Lung (tissue), 12 donors: ENCODE measurements around the gene OLIG1. TPM values are rescaled to one million over a fixed set of nuclear protein-coding genes. Genes with fewer than 3 reads are reported as not detected.
A peak's percentile ranks its signal among the peaks of the same experiment; 100 is the strongest.

ENCODE experiments used
- ATAC-seq: fragments of 200-7000 bp; cut with Tn5 transposase; one replicate; pipeline ENCODE4 v1.9.1; 2020; ENCODE audit warnings: moderate number of reproducible peaks; ENCODE audit not compliant: insufficient read depth, low FRiP score
- DNase-seq, 3 donors: peaks; one replicate each; pipeline ENCODE4 v3.0.0-alpha.2; 2013 to 2017
- H3K27ac ChIP-seq, 2 donors: one replicate each; pipeline ENCODE4 v1.5.1; 2013; ENCODE audit warnings: mild to moderate bottlenecking in 2 of 2, moderate library complexity in 2 of 2, control low read depth in 1 of 2, inconsistent platforms in 1 of 2, low read depth in 1 of 2, low read length in 1 of 2
- H3K27me3 ChIP-seq, 3 donors: one replicate each; pipeline ENCODE4 v1.5.1; 2013; ENCODE audit warnings: low read length in 2 of 3; ENCODE audit not compliant: control insufficient read depth in 3 of 3, insufficient read depth in 3 of 3
- H3K36me3 ChIP-seq, 4 donors: one replicate each; pipeline ENCODE4 v1.5.1; 2013; ENCODE audit warnings: low read length in 4 of 4, mild to moderate bottlenecking in 1 of 4, moderate library complexity in 1 of 4; ENCODE audit not compliant: control insufficient read depth in 4 of 4, insufficient read depth in 4 of 4
- H3K4me1 ChIP-seq, 5 donors: one replicate each; pipeline ENCODE4 v1.5.1; 2013; ENCODE audit warnings: low read length in 5 of 5, mild to moderate bottlenecking in 2 of 5, moderate library complexity in 1 of 5; ENCODE audit not compliant: control insufficient read depth in 5 of 5, insufficient read depth in 5 of 5
- H3K4me3 ChIP-seq: one replicate; pipeline ENCODE4 v1.5.1; 2013; ENCODE audit warnings: mild to moderate bottlenecking, control low read depth, moderate library complexity
- H3K9ac ChIP-seq, 2 donors: one replicate each; pipeline ENCODE4 v1.5.1; 2013; ENCODE audit warnings: low read length in 2 of 2, control low read depth in 1 of 2; ENCODE audit not compliant: insufficient read depth in 1 of 2
- H3K9me3 ChIP-seq, 4 donors: one replicate each; pipeline ENCODE4 v1.5.1; 2013; ENCODE audit warnings: low read length in 3 of 4, mild to moderate bottlenecking in 1 of 4, moderate library complexity in 1 of 4; ENCODE audit not compliant: control insufficient read depth in 4 of 4, insufficient read depth in 3 of 4
- CTCF ChIP-seq: IDR thresholded peaks from 2 replicates; pipeline ENCODE4 v1.5.1; 2012; ENCODE audit warnings: mild to moderate bottlenecking; ENCODE audit errors: control extremely low read depth, extremely low read depth
- WGBS, 2 donors: extraction: QIAGEN DNeasy Blood & Tissue Kit; methylation state at CpG; one replicate each; pipeline ENCODE4 v1.1.7; 2013; 5-methylcytosine and 5-hydroxymethylcytosine counted together
- polyA plus RNA-seq, 2 donors: library from polyadenylated mRNA; stranded (reverse); fragments of 200-250 nt; gene quantifications; one replicate each; pipeline ENCODE4 v1.2.1, GENCODE V29; 2013
- total RNA-seq, 2 donors: library from RNA; depleted of rRNA in 1 of 2; stranded (reverse); fragments of >200 nt in 1 of 2; gene quantifications; one replicate each; pipeline ENCODE4 v1.2.1, GENCODE V29; 2014 to 2021
- donor health status: control.
- donor health status: control.
- donor health status: Bipolar disorder and iron deficiency.
- donor health status: healthy.
- donor health status: DM: yes; HTN: yes; CAD: no.

The OLIG1 gene
- total and polyA plus RNA-seq, 4 donors: 1.2 to 4.1 (median 1.7) TPM

GRCh38 chr21:33042812-33043211 is 27.1 kb upstream of the OLIG1 start:
- Histone ChIP-seq H3K9ac (no peak overlapping the region), H3K36me3 (no peaks in the 10 kb centered on the region), H3K4me1 (peaks cover 0 to 1% (median 0%) of the 10 kb centered on the region in 5 donors), H3K27ac (no peak overlapping the region), H3K9me3 (peaks cover 0 to 3% (median 0%) of the 10 kb centered on the region in 4 donors), H3K4me3 (no peak overlapping the region), H3K27me3 (peaks cover 6 to 67% (median 38%) of the 10 kb centered on the region in 3 donors)
- ATAC-seq: no peak
- TF ChIP-seq CTCF: no peak
- 42 to 75% methylated on average over 4 of the region's 4 CpGs for WGBS, 2 donors
- peak; percentile 52 to 62 (median 62) for DNase-seq

- no peaks in the 10 kb centered on the region for H3K36me3 ChIP-seq
- WGBS, 2 donors: 72 to 79% methylated on average over 8 of the region's 8 CpGs
- H3K27ac ChIP-seq: no peak overlapping the region
- ATAC-seq: no peak
- peaks cover 0 to 1% (median 0%) of the 10 kb centered on the region in 5 donors for H3K4me1 ChIP-seq
- no peak overlapping the region for H3K9ac ChIP-seq
- no peaks in the 10 kb centered on the region for H3K9me3 ChIP-seq
- peaks cover 6 to 54% (median 31%) of the 10 kb centered on the region in 3 donors for H3K27me3 ChIP-seq
- TF ChIP-seq CTCF: no peak
- no peak overlapping the region for H3K4me3 ChIP-seq
- DNase-seq: no peak
These were observed 23.5 kb upstream of the OLIG1 start for GRCh38 chr21:33046455-33046854.

GRCh38 chr21:33047231-33047630 is 22.7 kb upstream of the OLIG1 start:
- Histone ChIP-seq H3K4me3 (no peak overlapping the region), H3K36me3 (no peaks in the 10 kb centered on the region), H3K9me3 (no peaks in the 10 kb centered on the region), H3K4me1 (peaks cover 0 to 1% (median 0%) of the 10 kb centered on the region in 5 donors), H3K27ac (no peak overlapping the region), H3K27me3 (peaks cover 6 to 48% (median 26%) of the 10 kb centered on the region in 3 donors), H3K9ac (no peak overlapping the region)
- no peak for TF ChIP-seq CTCF
- no peak for DNase-seq
- WGBS, 2 donors: 78 to 92% methylated on average over 5 of the region's 5 CpGs
- ATAC-seq: no peak

- 89 to 93% methylated on average over 16 of the region's 16 CpGs for WGBS, 2 donors
- TF ChIP-seq CTCF: no peak
- Histone ChIP-seq H3K9ac (no peak overlapping the region), H3K9me3 (no peaks in the 10 kb centered on the region), H3K4me1 (no peaks in the 10 kb centered on the region), H3K4me3 (no peak overlapping the region), H3K36me3 (no peaks in the 10 kb centered on the region), H3K27me3 (peaks cover 0 to 36% (median 7%) of the 10 kb centered on the region in 3 donors), H3K27ac (no peak overlapping the region)
- no peak for ATAC-seq
- DNase-seq: no peak
These were observed 18.0 kb upstream of the OLIG1 start for GRCh38 chr21:33051925-33052324.
